Erythroblast (primary cell): ENCODE measurements around the gene MISP3.

Experiments used
- GATA1 ChIP-seq: IDR thresholded peaks from 2 replicates; pipeline ENCODE4 v1.6.1; 2011; ENCODE audit warnings: low read depth, mild to moderate bottlenecking, control low read depth, low read length, moderate library complexity
- POLR2A ChIP-seq: IDR thresholded peaks from 2 replicates; pipeline ENCODE4 v1.6.1; 2011; ENCODE audit warnings: mild to moderate bottlenecking, low read length

DNA sequence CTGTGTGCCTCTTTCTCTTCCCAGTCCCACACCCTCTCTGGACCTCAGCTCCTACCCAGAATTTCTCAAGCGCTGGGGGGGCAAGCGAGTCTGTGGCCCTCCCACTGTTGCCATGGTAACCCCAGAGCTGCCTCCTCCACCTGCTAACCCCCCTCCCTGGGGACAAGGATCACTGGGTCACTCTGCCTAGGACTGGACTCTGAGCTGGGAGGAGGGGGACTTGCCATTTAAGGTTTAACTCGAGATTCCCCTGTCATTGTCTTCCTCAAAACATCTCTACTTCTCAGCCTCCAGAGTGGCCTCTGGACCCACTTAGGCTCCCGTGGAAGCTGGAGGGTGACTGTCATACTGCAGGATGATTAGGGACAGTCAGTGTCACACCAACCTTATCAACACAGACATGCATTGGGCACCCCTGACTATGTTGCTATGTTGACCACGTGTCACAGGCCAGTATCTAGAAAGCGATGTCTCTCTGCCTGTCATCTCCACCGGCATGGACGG lies 12.9 kb upstream of the MISP3 start:
- no peak for TF ChIP-seq POLR2A
- no peak for TF ChIP-seq GATA1
